Ovary (tissue), 9 donors: ENCODE results near the gene HHAT. TPM values are rescaled to one million over a fixed set of nuclear protein-coding genes. Genes with fewer than 3 reads are reported as not detected.

Experiments
- DNase-seq, 5 donors: peaks; one replicate each; pipeline ENCODE4 v3.0.0-alpha.2; 2019 to 2020
- H3K27ac ChIP-seq, 2 donors: fragments of 200-600 bp; one replicate each; pipeline versions ENCODE4 v1.5.1 to v1.8.0; 2019 to 2022
- H3K27me3 ChIP-seq: fragments of 200-600 bp; one replicate; pipeline ENCODE4 v1.8.0; 2022
- H3K36me3 ChIP-seq: fragments of 200-600 bp; sonication (generic); one replicate; pipeline ENCODE4 v1.5.1; 2019
- H3K4me1 ChIP-seq: one replicate; pipeline ENCODE4 v1.8.1; 2013; ENCODE audit warnings: mild to moderate bottlenecking, moderate library complexity; ENCODE audit not compliant: insufficient read depth
- H3K4me3 ChIP-seq: fragments of 200-600 bp; sonication (generic); one replicate; pipeline ENCODE4 v1.5.1; 2017
- H3K9me3 ChIP-seq, 2 donors: fragments of 200-600 bp in 1 of 2; sonication (generic) in 1 of 2; one replicate each; pipeline versions ENCODE4 v1.5.1 to v1.8.1; 2013 to 2019; ENCODE audit warnings: mild to moderate bottlenecking in 1 of 2, moderate library complexity in 1 of 2
- EP300 ChIP-seq: sonication (generic); formaldehyde crosslinking; IDR thresholded peaks from one replicate; pipeline ENCODE4 v1.6.1; 2017; ENCODE audit warnings: antibody characterized with exemption
- POLR2A ChIP-seq: fragments of 450-650 bp; IDR thresholded peaks from one replicate; pipeline ENCODE4 v1.6.1; 2017; ENCODE audit warnings: antibody characterized with exemption, mild to moderate bottlenecking, moderate library complexity
- WGBS, 3 donors: extraction: QIAGEN DNeasy Blood & Tissue Kit in 1 of 3; methylation state at CpG; one replicate each; pipeline versions ENCODE4 v1.1.5 to v1.1.7; 2013 to 2017; 5-methylcytosine and 5-hydroxymethylcytosine counted together
- intact Hi-C, 4 donors: fragments of 100-400 bp; cut with DNase I; formaldehyde crosslinking; loops; one replicate each; pipeline versions ENCODE4 v1.11.0 to v1.15.1; 2022 to 2023
- polyA plus RNA-seq, 2 donors: library from polyadenylated mRNA; stranded (reverse); fragments of 200-250 nt in 1 of 2; fragments of 350-450 nt in 1 of 2; fragmentation: Illumina TruSeq in 1 of 2; extraction: RNeasy Lipid Tissue Mini Kit (QIAGEN cat#74804) in 1 of 2; gene quantifications; one replicate each; pipeline ENCODE4 v1.2.3, GENCODE V29; 2013 to 2014
- total RNA-seq, 7 donors: library from RNA; depleted of rRNA in 2 of 7; stranded (reverse); fragments of >200 nt in 2 of 7; fragmentation: NEBNext Ultra II Directional in 3 of 7; extraction: Animal tissue kit (Norgen Biotek cat#: 25700) in 3 of 7; gene quantifications; one replicate each; pipeline versions ENCODE4 v1.1.0 to v1.2.4, GENCODE V29; 2016 to 2023
- TF ChIP-seq, protein P1 (sequence below), 3 donors: fragments of 450-650 bp in 2 of 3; fragments of 200-600 bp in 1 of 3; IDR thresholded peaks; one replicate each; pipeline versions ENCODE4 v1.5.1 to v1.8.0; 2016 to 2022; ENCODE audit warnings: antibody characterized with exemption in 3 of 3, mild to moderate bottlenecking in 1 of 3
- donor health status: DM: no; HTN: no; CAD: no; lungs with moderate emphysema.
- donor health status: DM: no; HTN: no; CAD: no.
- donor health status: Bipolar disorder and iron deficiency.
- donor health status: DM: yes; HTN: yes; CAD: no.
- donor health status: DM: no; HTN: no; CAD: no.
- donor health status: DM: yes; HTN: yes; CAD: no.

Gene HHAT
- total and polyA plus RNA-seq, 9 donors, result 2.1 to 10.5 (median 4.1) TPM

DNA sequence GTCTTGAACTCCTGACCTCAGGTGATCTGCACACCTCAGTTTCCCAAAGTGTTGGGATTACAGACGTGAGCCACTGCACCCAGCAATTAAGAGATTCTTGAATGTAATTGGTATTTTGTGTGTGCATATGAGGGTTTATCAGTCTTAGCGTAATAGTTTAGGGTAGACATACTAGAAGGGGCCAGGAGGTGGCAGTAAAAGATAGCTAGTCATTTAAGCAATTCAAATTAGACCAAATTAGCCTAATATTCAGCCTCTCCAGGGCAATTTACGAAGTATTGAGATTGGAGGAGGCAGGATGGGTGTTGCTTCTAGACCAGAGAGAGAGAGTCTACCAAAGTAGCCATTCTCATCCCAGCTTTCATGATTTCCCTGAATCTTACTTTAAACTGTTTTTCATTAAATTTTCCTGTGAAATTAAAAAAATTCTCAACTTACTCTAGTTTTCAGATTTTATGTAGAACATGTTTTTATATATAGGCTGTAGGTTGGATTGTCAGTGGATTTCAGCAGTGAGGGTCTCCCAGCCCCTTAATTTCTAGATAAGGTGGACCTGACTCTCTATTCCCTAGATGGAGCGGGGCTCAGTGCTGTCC is 119.7 kb downstream of the HHAT start:
- no peak overlapping the region for H3K4me3 ChIP-seq
- no peak for DNase-seq
- H3K9me3 ChIP-seq, result no peaks in the 10 kb centered on the region
- no peaks in the 10 kb centered on the region for H3K4me1 ChIP-seq
- TF ChIP-seq EP300 (no peak), POLR2A (no peak)
- TF ChIP-seq, protein P1, sequence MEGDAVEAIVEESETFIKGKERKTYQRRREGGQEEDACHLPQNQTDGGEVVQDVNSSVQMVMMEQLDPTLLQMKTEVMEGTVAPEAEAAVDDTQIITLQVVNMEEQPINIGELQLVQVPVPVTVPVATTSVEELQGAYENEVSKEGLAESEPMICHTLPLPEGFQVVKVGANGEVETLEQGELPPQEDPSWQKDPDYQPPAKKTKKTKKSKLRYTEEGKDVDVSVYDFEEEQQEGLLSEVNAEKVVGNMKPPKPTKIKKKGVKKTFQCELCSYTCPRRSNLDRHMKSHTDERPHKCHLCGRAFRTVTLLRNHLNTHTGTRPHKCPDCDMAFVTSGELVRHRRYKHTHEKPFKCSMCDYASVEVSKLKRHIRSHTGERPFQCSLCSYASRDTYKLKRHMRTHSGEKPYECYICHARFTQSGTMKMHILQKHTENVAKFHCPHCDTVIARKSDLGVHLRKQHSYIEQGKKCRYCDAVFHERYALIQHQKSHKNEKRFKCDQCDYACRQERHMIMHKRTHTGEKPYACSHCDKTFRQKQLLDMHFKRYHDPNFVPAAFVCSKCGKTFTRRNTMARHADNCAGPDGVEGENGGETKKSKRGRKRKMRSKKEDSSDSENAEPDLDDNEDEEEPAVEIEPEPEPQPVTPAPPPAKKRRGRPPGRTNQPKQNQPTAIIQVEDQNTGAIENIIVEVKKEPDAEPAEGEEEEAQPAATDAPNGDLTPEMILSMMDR (IDR thresholded peaks at IDR 0.05), result peak in 2 of 3 donors; percentile 20 to 27
- no peaks in the 10 kb centered on the region for H3K27me3 ChIP-seq
- intact Hi-C loops, result loop anchor here in 1 of 4 donors (5.0 kb wide), 1 partner anchor 684 kb away; the partner anchor contains the start of gene KCNH1
- WGBS, 3 donors, result 28 to 38% (median 33%) methylated on average over 4 of the region's 4 CpGs
- no peaks in the 10 kb centered on the region for H3K36me3 ChIP-seq
- no peak overlapping the region for H3K27ac ChIP-seq

DNA sequence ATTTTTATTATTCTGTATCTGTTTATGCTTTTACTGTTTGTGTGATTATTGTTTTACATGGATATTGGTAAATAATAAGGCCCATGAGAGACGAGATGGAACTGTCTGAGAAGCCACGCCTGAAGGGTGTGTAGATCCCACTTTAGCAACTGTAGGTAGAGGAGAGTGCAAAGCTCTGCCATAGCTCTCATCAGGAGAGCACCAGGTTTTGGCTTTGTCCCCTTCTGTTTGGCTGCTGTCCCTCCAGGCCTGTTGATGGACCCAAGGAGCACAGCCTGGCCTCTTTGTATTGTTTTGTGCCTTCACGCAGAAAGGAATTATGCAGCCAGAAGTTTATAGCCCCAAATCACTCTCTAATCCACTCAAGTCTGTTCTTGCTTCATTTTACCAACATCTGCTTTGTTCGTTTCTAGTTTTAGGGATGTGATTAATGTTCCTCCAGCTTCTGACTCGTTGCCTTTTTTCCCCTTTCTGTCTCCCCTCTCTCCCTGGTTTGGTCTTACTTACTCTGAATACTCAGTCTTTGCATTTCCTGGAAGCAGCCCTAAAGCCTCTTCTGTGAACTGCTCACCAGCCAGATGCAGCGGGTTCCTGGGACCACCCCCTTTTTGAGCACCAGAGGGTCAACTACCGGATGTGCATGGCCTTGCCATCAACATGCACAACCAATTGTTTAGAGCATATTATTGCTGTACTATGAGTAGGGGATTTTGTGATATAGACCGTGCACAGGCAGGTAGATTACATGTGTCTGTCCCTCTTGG is 127.3 kb downstream of the HHAT start:
- TF ChIP-seq POLR2A, result no peak
- TF ChIP-seq EP300, result no peak
- TF ChIP-seq, protein P1 (IDR thresholded peaks at IDR 0.05), result no peak
- intact Hi-C loops, result no loop called here

DNA sequence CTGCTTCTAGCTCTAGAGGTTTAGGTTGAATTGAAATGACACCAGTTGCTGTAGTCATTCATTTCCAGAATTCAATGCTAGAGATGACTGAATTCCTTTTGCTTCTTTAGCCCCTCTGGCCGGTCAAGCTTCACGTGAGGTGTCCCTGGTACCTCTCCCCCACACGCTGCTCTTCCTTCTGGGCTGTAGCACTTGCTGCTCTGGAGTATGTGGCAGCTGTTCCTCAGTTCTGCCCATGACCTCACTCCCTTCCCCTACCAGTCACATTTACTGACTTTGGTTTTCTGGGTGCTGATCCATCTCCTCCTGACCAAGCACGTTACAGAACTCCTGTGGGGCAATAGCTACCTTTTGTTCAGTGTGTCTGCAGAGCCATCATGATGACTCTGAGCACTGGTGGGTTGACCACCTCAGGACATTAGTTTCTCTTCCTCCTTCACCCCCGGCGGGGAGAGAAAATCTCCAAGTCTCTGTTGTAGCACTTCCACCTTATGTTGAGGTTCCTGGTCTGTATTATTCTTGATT is 128.1 kb downstream of the HHAT start:
- Histone ChIP-seq H3K27me3 (no peaks in the 10 kb centered on the region), H3K36me3 (no peaks in the 10 kb centered on the region), H3K27ac (no peak overlapping the region), H3K4me1 (no peaks in the 10 kb centered on the region), H3K4me3 (no peak overlapping the region), H3K9me3 (no peaks in the 10 kb centered on the region)
- no peak for TF ChIP-seq POLR2A
- TF ChIP-seq, protein P1 (IDR thresholded peaks at IDR 0.05), result no peak
- 90 to 95% (median 92%) methylated on average over 6 of the region's 6 CpGs for WGBS, 3 donors
- intact Hi-C loops, result no loop called here
- DNase-seq, result no peak

More for the DNA sequence above, 127.3 kb downstream of the HHAT start:
- Histone ChIP-seq H3K27ac (no peak overlapping the region), H3K4me1 (no peaks in the 10 kb centered on the region), H3K27me3 (no peaks in the 10 kb centered on the region), H3K9me3 (no peaks in the 10 kb centered on the region), H3K36me3 (no peaks in the 10 kb centered on the region), H3K4me3 (no peak overlapping the region)
- 78 to 82% (median 79%) methylated on average over 8 of the region's 8 CpGs for WGBS, 3 donors
- DNase-seq, result no peak

DNA sequence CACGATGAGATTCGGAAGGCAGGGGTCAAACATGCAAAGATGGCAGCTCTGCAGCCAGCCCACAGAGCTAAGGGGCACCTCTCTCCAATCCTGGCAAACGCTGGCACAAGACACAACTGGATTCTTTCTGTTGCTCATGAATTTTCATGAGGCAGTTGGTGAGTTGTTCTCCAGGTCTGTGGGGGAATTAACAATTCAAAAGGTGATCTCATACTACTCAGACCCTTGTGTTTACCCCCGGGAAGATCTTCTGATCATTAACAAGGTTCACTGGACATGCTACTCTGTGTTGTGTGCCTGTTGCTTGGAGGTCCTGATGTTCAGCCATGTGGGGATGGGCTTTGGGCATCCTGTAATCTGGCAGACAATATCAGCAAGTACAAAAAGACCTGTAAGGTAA is 128.9 kb downstream of the HHAT start:
- DNase-seq, result no peak
- no peak for TF ChIP-seq EP300
- no peak for TF ChIP-seq POLR2A
- 83 to 87% (median 87%) methylated on average over 4 of the region's 4 CpGs for WGBS, 3 donors
- intact Hi-C loops, result no loop called here
- Histone ChIP-seq H3K27me3 (no peaks in the 10 kb centered on the region), H3K27ac (no peak overlapping the region), H3K4me1 (no peaks in the 10 kb centered on the region), H3K9me3 (no peaks in the 10 kb centered on the region), H3K36me3 (no peaks in the 10 kb centered on the region), H3K4me3 (no peak overlapping the region)
